Left colon (tissue), 2 donors: ENCODE results near the gene PLIN3. TPM values are rescaled to one million over a fixed set of nuclear protein-coding genes. Genes with fewer than 3 reads are reported as not detected.
"Not testable (repeated sequence)": the region's sequence is repeated elsewhere in the genome, so short reads cannot be mapped to it uniquely, and the experiment has no call there.

Experiments
- ATAC-seq: fragments of 200-7000 bp; cut with Tn5 transposase; one replicate; pipeline ENCODE4 v1.9.1; 2020; ENCODE audit warnings: mild to moderate bottlenecking, moderate library complexity
- DNase-seq, 2 donors: peaks; one replicate each; pipeline ENCODE4 v3.0.0-alpha.2; 2020
- intact Hi-C, 2 donors: fragments of 100-400 bp; cut with DNase I in 1 of 2; cut with micrococcal nuclease in 1 of 2; formaldehyde crosslinking; loops; one replicate each; pipeline versions ENCODE4 v1.11.2 to v1.14.0; 2022; cut with DNase I, micrococcal nuclease
- total RNA-seq, 2 donors: library from RNA; stranded (reverse); fragmentation: NEBNext Ultra II Directional; extraction: Animal tissue kit (Norgen Biotek cat#: 25700); gene quantifications; one replicate each; pipeline ENCODE4 v1.2.1, GENCODE V29; 2021
- donor health status: DM: no; HTN: no; CAD: no.
- donor health status: DM: yes; HTN: yes; CAD: no.

PLIN3 gene
- total RNA-seq, 2 donors from 2014 or later: 121 to 152 TPM

GRCh38 chr19:4900879-4901278, 33.4 kb upstream of the PLIN3 start:
- intact Hi-C loops, ATAC-seq, DNase-seq: not testable (repeated sequence)

- ATAC-seq (no peak), DNase-seq (no peak)
- intact Hi-C loops: no loop called here
Observed at GRCh38 chr19:4897146-4897545, 29.7 kb upstream of the PLIN3 start.

GRCh38 chr19:4896372-4896771, 28.9 kb upstream of the PLIN3 start:
- intact Hi-C loops: no loop called here
- DNase-seq: no peak
- ATAC-seq: no peak

- ATAC-seq, intact Hi-C loops, DNase-seq: not testable (repeated sequence)
Observed at GRCh38 chr19:4892962-4893361, 25.5 kb upstream of the PLIN3 start.

GRCh38 chr19:4891066-4891465, 23.6 kb upstream of the PLIN3 start:
- no peak for DNase-seq
- no peak for ATAC-seq
- intact Hi-C loops: no loop called here

GRCh38 chr19:4889034-4889815, 21.8 kb upstream of the PLIN3 start:
- intact Hi-C loops: no loop called here
- ATAC-seq (no peak), DNase-seq (no peak)

- intact Hi-C loops, ATAC-seq, DNase-seq: not testable (repeated sequence)
Observed at GRCh38 chr19:4887803-4888202, 20.3 kb upstream of the PLIN3 start.

GRCh38 chr19:4884993-4885392, 17.5 kb upstream of the PLIN3 start:
- DNase-seq, ATAC-seq, intact Hi-C loops: not testable (repeated sequence)

- DNase-seq, intact Hi-C loops, ATAC-seq: not testable (repeated sequence)
Observed at GRCh38 chr19:4882874-4883273, 15.4 kb upstream of the PLIN3 start.

GRCh38 chr19:4879041-4879440, 11.6 kb upstream of the PLIN3 start:
- intact Hi-C loops: loop anchor here in 1 of 2 donors (10.0 kb wide), 1 partner anchor 156 kb away; no protein-coding TSS in a partner anchor
- ATAC-seq: no peak
- DNase-seq: no peak

GRCh38 chr19:4878491-4878968, 11.1 kb upstream of the PLIN3 start:
- ATAC-seq (no peak), DNase-seq (no peak)
- intact Hi-C loops: loop anchor here in 1 of 2 donors (10.0 kb wide), 1 partner anchor 156 kb away; no protein-coding TSS in a partner anchor

GRCh38 chr19:4877753-4878490, 10.5 kb upstream of the PLIN3 start:
- DNase-seq: peak in 1 of 2 donors; percentile 65
- no peak for ATAC-seq
- intact Hi-C loops: loop anchor here in 1 of 2 donors (10.0 kb wide), 1 partner anchor 157 kb away; no protein-coding TSS in a partner anchor

GRCh38 chr19:4873930-4874329, 6.5 kb upstream of the PLIN3 start:
- ATAC-seq: no peak
- intact Hi-C loops: loop anchor here in 1 of 2 donors (5.0 to 10.0 kb wide), 2 partner anchors 38 to 161 kb away; no protein-coding TSS in a partner anchor
- no peak for DNase-seq

- intact Hi-C loops: loop anchor here in 1 of 2 donors (5.0 to 10.0 kb wide), 2 partner anchors 41 to 163 kb away; no protein-coding TSS in a partner anchor
- ATAC-seq (no peak), DNase-seq (no peak)
Observed at GRCh38 chr19:4871711-4872110, 4.2 kb upstream of the PLIN3 start.

GRCh38 chr19:4870025-4870700, 2.7 kb upstream of the PLIN3 start:
- intact Hi-C loops: loop anchor here in 1 of 2 donors (5.0 to 10.0 kb wide), 2 partner anchors 42 to 165 kb away; no protein-coding TSS in a partner anchor
- DNase-seq (peak in 1 of 2 donors; percentile 69), ATAC-seq (peak; percentile 39)

GRCh38 chr19:4868286-4868834, 893 bp upstream of the PLIN3 start:
- intact Hi-C loops: no loop called here
- DNase-seq (no peak), ATAC-seq (no peak)

- peak; percentile 19 for ATAC-seq
- peak; percentile 72 to 82 for DNase-seq
- intact Hi-C loops: no loop called here
Observed at GRCh38 chr19:4866595-4867424, 657 bp downstream of the PLIN3 start.

- ATAC-seq (peak; percentile 97), DNase-seq (peak; percentile 79 to 91)
- intact Hi-C loops: no loop called here
Observed at GRCh38 chr19:4861147-4861546, 6.3 kb downstream of the PLIN3 start.
